ENCODE data around the gene LTA4H.
"Not testable (repeated sequence)": the region's sequence is repeated elsewhere in the genome, so short reads cannot be mapped to it uniquely, and the experiment has no call there.

The LTA4H gene

DNA sequence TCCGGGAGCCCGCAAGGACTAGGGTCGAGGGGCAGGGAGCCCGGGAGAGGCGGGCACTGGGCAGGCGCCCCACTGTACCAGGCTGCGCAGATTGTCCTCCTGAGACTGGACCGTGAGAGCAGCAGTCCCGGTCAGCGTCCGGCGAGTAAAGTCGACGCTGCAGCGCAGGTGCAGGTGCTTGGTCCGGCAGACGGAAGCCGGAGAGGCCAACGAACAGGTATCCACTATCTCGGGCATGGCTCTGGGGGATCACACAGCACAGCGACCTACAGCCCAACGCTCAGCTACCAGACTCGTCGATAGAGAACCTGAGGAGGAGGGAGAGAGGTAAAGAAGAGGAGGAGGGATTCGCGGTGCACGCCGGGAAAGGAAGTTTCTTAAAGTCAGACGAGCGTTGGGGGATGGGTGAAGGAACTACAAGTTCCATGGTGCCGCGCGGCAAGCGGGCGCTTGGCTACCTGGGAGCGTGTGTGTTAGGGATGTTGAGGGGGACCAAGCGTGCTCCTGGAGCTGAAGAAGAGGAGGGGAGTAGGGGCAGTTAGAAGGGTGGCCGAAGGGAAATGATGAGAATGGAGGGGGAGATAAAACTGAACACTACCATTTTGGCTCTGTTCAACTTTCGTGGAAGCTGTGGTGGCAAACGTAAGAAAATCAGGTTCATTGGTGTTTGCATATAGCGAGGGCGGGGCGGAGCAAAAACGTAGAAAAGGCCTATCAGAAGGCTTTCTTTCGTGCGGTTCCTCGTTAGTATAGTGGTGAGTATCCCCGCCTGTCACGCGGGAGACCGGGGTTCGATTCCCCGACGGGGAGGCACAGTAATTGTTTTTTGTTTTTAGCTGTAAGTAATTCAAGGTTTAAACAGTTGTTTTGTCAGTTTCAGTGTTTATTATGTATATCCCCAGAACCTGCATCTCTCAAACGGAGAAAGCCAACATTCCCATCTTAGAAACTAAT lies at the start of gene LTA4H:
LTA4H (minus strand) TSS at position 305 of the 954 bp plus-strand sequence; CDS start at position 237, 68 bp downstream.
- DNase-seq: peak; percentile 93 to 100

GRCh38 chr12:96084624-96085023 lies 49.2 kb upstream of the LTA4H start:
- no peak for DNase-seq

DNA sequence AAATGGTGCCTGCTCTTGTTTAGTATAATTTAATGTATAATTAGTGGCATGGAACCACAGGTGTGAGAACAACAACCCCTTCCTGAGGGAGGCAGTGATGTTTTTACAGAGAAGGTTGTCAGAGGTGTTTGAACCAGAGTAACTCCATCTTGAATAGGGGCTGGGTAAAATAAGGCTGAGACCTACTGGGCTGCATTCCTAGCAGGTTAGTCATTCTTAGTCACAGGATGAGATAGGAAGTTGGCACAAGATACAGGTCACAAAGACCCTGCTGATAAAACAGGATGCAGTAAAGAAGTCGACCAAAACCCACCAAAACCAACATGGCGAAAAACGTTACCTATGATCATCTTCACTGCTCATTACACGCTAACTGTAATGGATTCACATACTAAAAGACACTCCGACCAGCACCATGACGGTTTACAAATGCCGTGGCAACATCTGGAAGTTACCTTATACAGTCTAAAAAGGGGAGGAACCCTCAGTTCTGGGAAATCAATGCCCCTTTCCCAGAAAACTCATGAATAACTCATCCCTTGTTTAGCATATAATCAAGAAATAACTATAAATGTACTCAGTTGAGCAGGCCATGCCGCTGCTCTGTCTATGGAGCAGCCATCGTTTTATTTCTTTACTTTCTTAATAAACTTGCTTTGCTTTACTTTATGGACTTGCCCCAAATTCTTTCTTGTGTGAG lies 47.8 kb upstream of the LTA4H start:
- DNase-seq: no peak

- DNase-seq: no peak
These were observed 46.2 kb upstream of the LTA4H start for GRCh38 chr12:96081596-96081995.

- DNase-seq: no peak
These were observed 43.1 kb upstream of the LTA4H start for GRCh38 chr12:96078231-96079135.

- DNase-seq: no peak
These were observed 41.7 kb upstream of the LTA4H start for GRCh38 chr12:96077081-96077480.

- no peak for DNase-seq
These were observed 40.2 kb upstream of the LTA4H start for GRCh38 chr12:96075560-96075959.

DNA sequence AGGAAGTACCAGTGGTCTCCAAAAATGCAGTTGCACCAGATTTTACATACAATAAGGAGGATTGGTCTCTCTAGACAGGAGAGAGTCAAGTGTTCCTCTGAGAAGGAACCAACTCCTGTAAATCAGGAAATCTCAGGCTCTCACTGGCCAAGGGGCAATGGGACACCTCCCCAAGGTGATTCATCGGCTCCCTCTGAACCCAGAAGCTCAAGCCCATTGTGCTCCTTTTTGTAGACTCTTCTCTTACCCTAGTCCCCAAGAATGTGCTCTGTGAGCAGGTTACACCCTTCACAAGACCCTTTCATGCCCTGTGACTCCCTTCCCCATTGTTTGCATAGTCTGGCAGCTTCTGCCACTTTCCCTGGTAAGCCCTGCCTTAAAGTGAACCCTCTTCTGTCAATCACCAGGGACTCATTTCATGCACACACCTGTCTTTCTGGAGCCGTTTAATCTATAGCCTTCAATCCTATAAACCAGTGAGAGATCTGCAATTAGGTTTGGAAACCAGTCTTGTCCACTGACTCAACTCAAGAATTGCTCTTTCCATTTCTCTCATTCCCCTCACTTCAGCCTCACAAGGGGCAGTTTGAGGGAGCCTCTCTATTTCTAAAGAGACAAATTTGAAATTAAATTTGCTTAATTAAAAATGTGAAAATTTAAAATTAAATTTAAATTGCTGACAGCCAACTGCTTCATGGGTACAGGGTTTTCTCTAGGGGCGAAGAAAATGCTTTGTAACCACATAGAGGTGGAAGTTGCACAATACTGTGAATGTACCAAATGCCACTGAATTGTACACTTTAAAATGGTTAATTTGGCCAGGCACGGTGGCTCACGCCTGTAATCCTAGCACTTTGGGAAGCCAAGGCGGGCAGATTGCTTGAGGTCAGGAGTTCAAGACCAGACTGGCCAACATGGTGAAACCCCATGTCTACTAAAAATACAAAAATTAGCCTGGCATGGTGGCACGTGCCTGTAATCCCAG lies 38.3 kb upstream of the LTA4H start:
- no peak for DNase-seq

DNA sequence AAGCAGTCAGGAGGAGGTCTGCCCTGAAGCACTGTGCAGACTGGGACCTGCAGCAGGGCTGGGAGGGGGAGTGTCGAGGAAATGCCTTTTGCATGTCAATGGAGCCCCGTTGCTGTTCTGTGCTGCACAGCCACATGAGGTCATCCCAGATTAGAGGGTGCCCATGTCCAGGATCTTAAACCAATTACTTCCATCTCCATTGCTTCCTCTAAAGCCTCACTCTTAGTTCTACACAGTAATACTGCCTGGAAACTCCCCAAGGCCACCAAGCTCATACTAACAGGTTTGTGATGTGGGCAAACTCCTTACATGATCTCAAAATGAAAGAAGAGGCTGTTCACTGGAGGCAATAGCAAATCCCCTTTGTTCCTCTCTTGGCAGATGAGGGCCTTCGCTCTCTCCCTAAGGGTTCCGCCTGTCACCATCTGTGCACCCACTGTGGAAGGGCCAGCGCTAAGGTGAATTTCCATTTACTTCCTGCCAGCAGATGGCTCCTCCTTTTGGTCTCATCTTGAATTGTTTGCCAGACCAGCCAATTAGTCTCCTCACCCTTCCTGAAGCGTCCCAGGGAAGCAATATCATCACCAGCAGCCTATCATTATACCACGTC lies 35.4 kb upstream of the LTA4H start:
- peak in 1 of 2 donors; percentile 11 for DNase-seq

GRCh38 chr12:96069511-96070231 lies 34.3 kb upstream of the LTA4H start:
- no peak for DNase-seq

DNA sequence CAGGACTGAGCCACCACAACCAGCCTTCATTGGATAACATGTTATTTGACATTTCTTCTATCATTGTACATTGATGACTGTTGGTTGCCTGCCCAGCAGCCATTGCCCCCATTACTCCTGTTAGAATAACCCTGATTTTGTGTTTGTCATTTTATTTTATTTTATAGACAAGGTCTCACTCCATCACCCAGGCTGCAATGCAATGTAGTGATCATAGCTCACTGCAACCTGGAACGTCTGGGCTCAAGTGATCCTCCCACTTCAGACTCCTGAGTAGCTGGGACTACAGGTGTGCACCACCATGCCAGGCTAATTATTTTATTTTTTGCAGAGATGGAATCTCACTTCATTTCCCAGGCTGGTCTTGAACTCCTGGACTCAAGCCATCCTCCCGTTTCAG lies 33.2 kb upstream of the LTA4H start:
- no peak for DNase-seq

GRCh38 chr12:96068111-96068510 lies 32.7 kb upstream of the LTA4H start:
- DNase-seq: no peak

- DNase-seq: not testable (repeated sequence)
These were observed 30.4 kb upstream of the LTA4H start for GRCh38 chr12:96065776-96066175.

- no peak for DNase-seq
These were observed 29.6 kb upstream of the LTA4H start for GRCh38 chr12:96064966-96065365.

- DNase-seq: peak; percentile 58 to 61
These were observed 28.9 kb upstream of the LTA4H start for GRCh38 chr12:96064271-96064670.

DNA sequence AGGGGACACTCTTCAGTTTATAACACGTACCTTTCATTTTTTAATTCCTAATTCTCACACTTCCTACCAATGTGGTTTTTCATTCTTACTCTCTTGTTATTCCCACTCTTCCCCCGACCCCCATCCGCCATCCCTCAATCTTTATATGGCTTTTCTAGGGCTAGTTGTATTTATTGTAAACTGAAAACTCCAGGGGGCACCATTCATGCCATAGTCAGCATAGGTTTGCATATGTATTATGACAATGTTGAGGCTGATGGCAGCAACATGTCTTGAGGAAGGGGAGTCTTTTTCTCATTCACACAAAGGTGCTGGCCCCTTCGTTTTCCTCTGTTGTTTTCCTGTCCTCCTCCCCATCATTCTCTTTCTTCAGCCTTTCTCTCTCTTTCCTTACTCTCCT lies 27.7 kb upstream of the LTA4H start:
- DNase-seq: no peak

- DNase-seq: peak; percentile 66 to 85
These were observed 26.6 kb upstream of the LTA4H start for GRCh38 chr12:96061864-96062453.

DNA sequence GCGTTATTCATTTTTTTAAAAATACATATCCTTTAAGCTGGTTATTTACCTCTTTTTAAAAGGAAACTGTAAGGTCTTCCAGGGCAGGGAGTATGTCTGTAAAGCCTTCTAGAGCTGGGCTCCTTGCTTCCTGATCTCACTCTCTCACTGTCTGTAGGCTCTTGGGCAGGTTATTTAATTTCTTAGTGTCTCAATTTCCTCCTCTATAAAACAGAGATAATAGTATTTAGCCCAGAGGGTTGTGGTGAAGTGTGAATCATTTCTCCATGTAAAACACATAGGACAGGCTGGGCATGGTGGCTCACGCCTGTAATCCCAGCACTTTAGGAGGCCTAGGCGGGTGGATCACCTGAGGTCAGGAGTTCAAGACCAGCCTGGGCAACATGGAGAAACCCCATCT lies 25.9 kb upstream of the LTA4H start:
- no peak for DNase-seq

DNA sequence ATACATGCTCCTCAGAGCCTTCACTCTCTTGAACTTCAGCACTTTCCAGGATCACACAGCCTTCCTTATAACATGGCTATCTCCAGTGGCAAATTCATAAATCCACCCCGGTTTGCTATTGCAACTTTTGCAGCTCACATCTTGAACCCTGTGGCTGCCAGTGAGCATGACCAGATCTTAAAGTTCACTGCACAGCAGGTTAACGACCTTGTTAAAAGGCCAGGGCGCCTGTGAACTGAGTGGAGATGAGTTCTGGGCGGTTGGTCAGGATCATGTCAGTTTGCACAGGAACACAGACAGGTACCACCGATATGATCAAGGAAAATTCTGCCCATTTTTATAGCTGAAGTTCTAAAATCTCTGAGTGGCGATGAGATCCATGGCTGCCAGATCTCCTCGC lies 24.7 kb upstream of the LTA4H start:
- DNase-seq: no peak

- DNase-seq: peak in 1 of 2 donors; percentile 15
These were observed 22.7 kb upstream of the LTA4H start for GRCh38 chr12:96057986-96058553.

All from inflammatory macrophage treated with lipopolysaccharide for 1 hour (primary cell).